Neural cell (in vitro differentiated cells): Measurements from ENCODE around the gene PDE3A. TPM values are rescaled to one million over a fixed set of nuclear protein-coding genes. Genes with fewer than 3 reads are reported as not detected.

Source experiments
- H2AFZ ChIP-seq: fragments of 200-600, 300-800 bp; sonication (generic), shearing (Covaris generic); 2 replicates; pipeline ENCODE4 v1.6.0; 2014; ENCODE audit warnings: low read depth, mild to moderate bottlenecking, antibody characterized with exemption, low read length, moderate library complexity
- H3F3A ChIP-seq: fragments of 200-600 bp; shearing (Covaris generic); 2 replicates; pipeline ENCODE4 v1.6.1; 2016; ENCODE audit warnings: mild to moderate bottlenecking, moderate library complexity, mixed read lengths, antibody characterized with exemption, low read length; ENCODE audit not compliant: insufficient read depth, poor library complexity, severe bottlenecking
- H3K27ac ChIP-seq: fragments of 200-600, 300-800 bp; sonication (generic), shearing (Covaris generic); 2 replicates; pipeline ENCODE4 v1.5.1; 2014; ENCODE audit warnings: mild to moderate bottlenecking, low read length, moderate library complexity
- H3K27me3 ChIP-seq: fragments of 300-800, 200-600 bp; sonication (generic), shearing (Covaris generic); 2 replicates; pipeline ENCODE4 v1.6.0; 2014; ENCODE audit warnings: mild to moderate bottlenecking, low read depth, low read length, moderate library complexity; ENCODE audit not compliant: insufficient read depth
- H3K36me3 ChIP-seq: fragments of 300-800, 200-600 bp; sonication (generic), shearing (Covaris generic); 2 replicates; pipeline ENCODE4 v1.5.1; 2014; ENCODE audit warnings: mild to moderate bottlenecking, antibody characterized with exemption, low read length, moderate library complexity; ENCODE audit not compliant: insufficient read depth
- H3K4me2 ChIP-seq: fragments of 300-800, 200-600 bp; sonication (generic), shearing (Covaris generic); 2 replicates; pipeline ENCODE4 v1.6.0; 2014; ENCODE audit warnings: mild to moderate bottlenecking, low read length
- H3K4me3 ChIP-seq: fragments of 300-800, 200-600 bp; sonication (generic), shearing (Covaris generic); 2 replicates; pipeline ENCODE4 v1.5.1; 2014; ENCODE audit warnings: mild to moderate bottlenecking, low read length, moderate library complexity
- H3K79me2 ChIP-seq: fragments of 200-600 bp; shearing (Covaris generic); replicated peaks from 2 replicates; pipeline ENCODE4 v1.6.0; 2014; ENCODE audit warnings: mild to moderate bottlenecking, low read length, moderate library complexity; ENCODE audit not compliant: insufficient read depth
- H3K9ac ChIP-seq: fragments of 300-800, 200-600 bp; sonication (generic), shearing (Covaris generic); 2 replicates; pipeline ENCODE4 v1.6.1; 2016; ENCODE audit warnings: mild to moderate bottlenecking, low read length, mixed read lengths
- H3K9me2 ChIP-seq: fragments of 200-600 bp; shearing (Covaris generic); 2 replicates; pipeline ENCODE4 v1.6.1; 2016; ENCODE audit warnings: mild to moderate bottlenecking, low read length, mixed read lengths; ENCODE audit not compliant: insufficient read depth
- H3K9me3 ChIP-seq: fragments of 200-600, 300-800 bp; sonication (generic), shearing (Covaris generic); 2 replicates; pipeline ENCODE4 v1.6.1; 2016; ENCODE audit warnings: mild to moderate bottlenecking, mixed run types, low read length, moderate library complexity, mixed read lengths
- H4K20me1 ChIP-seq: fragments of 200-600 bp; shearing (Covaris generic); 2 replicates; pipeline ENCODE4 v1.6.1; 2016; ENCODE audit warnings: mild to moderate bottlenecking, mixed run types; ENCODE audit not compliant: insufficient read depth
- CTCF ChIP-seq: fragments of 450-650 bp; IDR thresholded peaks from 2 replicates; pipeline ENCODE4 v1.5.1; 2014; ENCODE audit warnings: antibody characterized with exemption, mild to moderate bottlenecking, moderate library complexity; ENCODE audit not compliant: poor library complexity, severe bottlenecking
- EP300 ChIP-seq: fragments of 450-650 bp; conservative IDR thresholded peaks from 2 replicates; pipeline ENCODE4 v1.6.1; 2014; ENCODE audit warnings: antibody characterized with exemption, mild to moderate bottlenecking, moderate library complexity; ENCODE audit not compliant: poor library complexity, severe bottlenecking
- EZH2 ChIP-seq: fragments of 200-600, 300-800 bp; shearing (Covaris generic), sonication (generic); IDR thresholded peaks from 2 replicates; pipeline ENCODE4 v1.6.1; 2014; ENCODE audit warnings: antibody characterized with exemption, low read length, borderline replicate concordance, mild to moderate bottlenecking; ENCODE audit not compliant: insufficient read depth, poor library complexity, severe bottlenecking
- MXI1 ChIP-seq: fragments of 450-650 bp; conservative IDR thresholded peaks from 2 replicates; pipeline ENCODE4 v1.6.1; 2014; ENCODE audit warnings: antibody characterized with exemption, mild to moderate bottlenecking; ENCODE audit not compliant: poor library complexity, severe bottlenecking
- POLR2AphosphoS5 ChIP-seq: IDR thresholded peaks from 2 replicates; pipeline ENCODE4 v1.6.1; 2012
- RAD21 ChIP-seq: fragments of 450-650 bp; conservative IDR thresholded peaks from 2 replicates; pipeline ENCODE4 v1.6.1; 2014; ENCODE audit warnings: antibody characterized with exemption, mild to moderate bottlenecking, moderate library complexity
- REST ChIP-seq: IDR thresholded peaks from 2 replicates; pipeline ENCODE4 v1.6.1; 2012; ENCODE audit warnings: borderline replicate concordance
- SMC3 ChIP-seq: fragments of 450-650 bp; conservative IDR thresholded peaks from 2 replicates; pipeline ENCODE4 v1.6.1; 2014; ENCODE audit warnings: antibody characterized with exemption, mild to moderate bottlenecking, moderate library complexity; ENCODE audit not compliant: poor library complexity
- TAF1 ChIP-seq: IDR thresholded peaks from 2 replicates; pipeline ENCODE4 v1.6.1; 2012; ENCODE audit warnings: low read depth
- polyA plus RNA-seq: library from polyadenylated mRNA; depleted of rRNA; stranded (reverse); fragments of >200 nt; gene quantifications from 2 replicates; pipeline ENCODE4 v1.2.3, GENCODE V29; 2014

The PDE3A gene
- polyA plus RNA-seq, 1 donor from 2014 or later, result 0.94 TPM

GRCh38 chr12:20477255-20477654, 108.9 kb downstream of the PDE3A start:
- no peaks in the 10 kb centered on the region for H3K79me2 ChIP-seq
- no peak overlapping the region for H3K27ac ChIP-seq
- H3K9ac ChIP-seq, result no peak overlapping the region
- H3K4me3 ChIP-seq, result no peak overlapping the region
- no peaks in the 10 kb centered on the region for H3F3A ChIP-seq
- H3K9me2 ChIP-seq, result no peaks in the 10 kb centered on the region
- H3K36me3 ChIP-seq, result no peaks in the 10 kb centered on the region
- H2AFZ ChIP-seq, result no peak overlapping the region
- H3K4me2 ChIP-seq, result no peak overlapping the region
- H3K9me3 ChIP-seq, result no peaks in the 10 kb centered on the region
- H4K20me1 ChIP-seq, result no peaks in the 10 kb centered on the region
- TF ChIP-seq MXI1 (no peak), EP300 (no peak), TAF1 (no peak), RAD21 (no peak), EZH2 (no peak), CTCF (no peak), REST (no peak), SMC3 (no peak)
- no peaks in the 10 kb centered on the region for H3K27me3 ChIP-seq

- no peaks in the 10 kb centered on the region for H3K79me2 ChIP-seq
- H3K36me3 ChIP-seq, result no peaks in the 10 kb centered on the region
- H3K4me3 ChIP-seq, result no peak overlapping the region
- no peak overlapping the region for H2AFZ ChIP-seq
- no peaks in the 10 kb centered on the region for H3K9me3 ChIP-seq
- no peaks in the 10 kb centered on the region for H3K9me2 ChIP-seq
- no peak overlapping the region for H3K27ac ChIP-seq
- no peak overlapping the region for H3K9ac ChIP-seq
- TF ChIP-seq SMC3, result no peak
- no peak for TF ChIP-seq EP300
- no peak for TF ChIP-seq TAF1
- TF ChIP-seq RAD21, result no peak
- TF ChIP-seq CTCF, result no peak
- no peak for TF ChIP-seq MXI1
- TF ChIP-seq REST, result no peak
- TF ChIP-seq EZH2, result no peak
- no peak for TF ChIP-seq POLR2AphosphoS5
- no peaks in the 10 kb centered on the region for H3K27me3 ChIP-seq
- H3F3A ChIP-seq, result no peaks in the 10 kb centered on the region
- no peaks in the 10 kb centered on the region for H4K20me1 ChIP-seq
- no peak overlapping the region for H3K4me2 ChIP-seq
Measured at GRCh38 chr12:20477672-20478071, 109.3 kb downstream of the PDE3A start.
